Measurements from ENCODE around the gene CTXND2.

DNA sequence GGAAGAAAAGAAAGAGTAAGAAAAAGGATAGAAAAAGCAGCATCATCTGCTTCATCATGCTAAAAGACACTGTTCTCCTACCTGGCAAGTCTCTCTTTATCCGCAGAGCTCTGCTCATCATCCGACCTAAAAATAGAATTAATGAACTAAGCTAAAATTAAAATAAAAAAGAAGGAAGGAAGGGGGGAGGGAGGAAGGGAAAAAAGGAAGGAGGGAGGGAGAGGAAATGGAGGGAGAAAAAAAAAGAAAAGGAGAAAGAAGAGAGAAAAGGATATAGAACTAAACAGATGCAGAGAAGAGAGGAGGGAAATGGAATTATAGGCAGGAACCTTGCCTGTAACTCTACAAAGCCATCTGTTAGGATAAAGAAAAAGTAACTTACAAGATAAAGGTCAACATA, 44.6 kb upstream of the CTXND2 start:
- no peak for TF ChIP-seq SUZ12 (IDR thresholded peaks at IDR 0.05; ENCODE audit: low read length)
- TF ChIP-seq CTCF (IDR thresholded peaks at IDR 0.05; ENCODE audit: control extremely low read depth in 1 of 3, insufficient read depth in 1 of 3, low read depth in 1 of 3, low read length in 3 of 3) = no peak

Measured in H1 (cell line).